GM19043 (cell line): ENCODE data around the gene HMGB1.
A peak's percentile ranks its signal among the peaks of the same experiment; 100 is the strongest.
"Not testable (repeated sequence)": the region's sequence is repeated elsewhere in the genome, so short reads cannot be mapped to it uniquely, and the experiment has no call there.

Experiments
- ATAC-seq: cut with Tn5 transposase; IDR thresholded peaks from one replicate; pipeline ENCODE4 v1.9.1; 2021; ENCODE audit warnings: low read depth; ENCODE audit not compliant: unreplicated experiment

HMGB1 gene

DNA sequence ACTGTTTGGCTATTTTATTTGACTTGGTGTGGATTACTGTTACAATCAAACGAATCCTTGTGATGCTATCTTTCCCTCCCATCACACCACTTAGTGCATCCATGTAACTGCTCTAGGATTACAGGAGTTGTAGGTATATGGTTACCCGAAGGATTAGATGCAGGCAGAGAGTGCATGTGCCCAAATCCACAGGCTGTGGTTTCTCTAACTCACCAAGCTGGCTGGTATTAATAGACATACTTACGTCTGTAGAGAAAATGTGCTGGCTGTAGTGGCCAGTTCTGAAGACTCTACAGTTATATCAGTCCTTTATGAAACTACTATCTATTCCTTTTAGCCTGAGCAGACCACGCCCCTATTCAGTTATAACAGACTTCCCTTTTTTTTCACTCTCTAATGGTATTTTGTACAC is 1.1 kb upstream of the HMGB1 start:
- no peak for ATAC-seq

DNA sequence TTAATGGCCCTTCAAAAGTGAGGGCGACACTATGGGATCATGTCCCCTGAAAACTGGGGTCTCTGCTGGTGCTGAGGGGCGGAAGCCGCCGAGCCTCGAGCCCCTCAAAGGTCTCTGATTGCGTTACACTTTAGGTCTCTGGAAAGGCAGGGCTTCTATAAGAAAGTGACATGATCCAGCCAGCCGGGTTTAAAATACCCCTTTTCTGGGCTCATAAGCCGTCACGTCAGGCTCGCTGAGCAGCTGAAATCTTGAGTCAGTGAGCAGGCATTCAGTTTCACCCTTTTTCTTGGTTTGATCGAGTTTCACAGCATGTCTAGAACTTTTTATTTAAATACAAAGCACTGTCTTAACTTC is 600 bp upstream of the HMGB1 start:
- no peak for ATAC-seq

DNA sequence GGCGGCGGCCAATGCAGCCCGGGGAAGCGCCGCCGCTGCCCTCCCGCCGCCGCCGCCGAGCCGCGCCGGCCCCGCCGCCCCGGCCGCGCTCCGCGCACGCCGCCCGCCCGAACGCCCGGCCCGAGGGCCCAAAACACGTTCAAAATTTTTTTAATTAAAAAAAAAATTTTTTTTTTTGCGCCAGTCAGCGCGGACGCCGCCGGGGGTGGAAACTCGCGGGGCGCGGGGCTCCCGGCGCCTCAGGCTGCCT is 468 bp downstream of the HMGB1 start:
- no peak for ATAC-seq

DNA sequence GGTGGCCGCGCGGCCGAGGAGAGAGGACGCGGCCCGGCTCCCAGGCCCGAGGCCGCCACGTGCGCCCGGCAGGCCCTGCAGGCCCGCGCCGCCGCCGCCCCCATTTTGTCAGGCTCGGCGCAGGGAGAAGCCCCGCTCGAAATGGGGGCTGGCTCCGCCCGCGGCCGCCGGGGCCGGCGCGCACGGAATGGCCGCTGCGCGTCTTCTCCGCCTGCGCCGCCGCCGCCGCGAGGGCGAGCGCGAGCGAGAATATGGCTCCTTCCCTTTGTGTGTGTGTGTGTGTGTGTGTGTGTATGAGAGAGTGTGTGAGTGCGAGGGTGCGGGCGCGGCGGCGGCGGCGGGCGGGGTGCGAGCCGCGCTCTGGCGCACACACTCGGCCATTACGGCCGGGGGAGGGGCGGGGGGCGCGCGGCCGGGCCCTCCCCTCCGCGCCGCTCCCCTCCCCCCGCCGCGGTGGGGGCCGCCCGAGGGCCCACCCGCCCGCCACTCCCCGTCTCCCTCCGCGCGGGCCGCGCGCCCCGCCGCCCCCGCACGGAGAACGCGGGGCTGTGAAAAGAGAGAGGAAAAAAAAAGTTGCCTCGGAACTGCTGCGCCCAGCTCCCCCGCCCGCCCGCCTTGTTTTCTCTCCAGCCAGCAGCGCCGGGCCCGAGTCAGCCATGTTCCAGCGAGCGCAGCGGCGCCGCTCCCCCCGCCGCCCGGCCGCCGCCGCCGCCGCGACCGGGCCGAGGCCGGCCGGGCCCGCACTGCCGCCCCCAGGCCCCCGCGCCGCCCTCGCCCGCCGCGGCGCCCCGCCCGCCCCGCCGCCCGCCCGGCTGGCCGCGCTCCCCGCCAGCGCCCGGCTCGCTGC is 1.0 kb downstream of the HMGB1 start:
- no peak for ATAC-seq

DNA sequence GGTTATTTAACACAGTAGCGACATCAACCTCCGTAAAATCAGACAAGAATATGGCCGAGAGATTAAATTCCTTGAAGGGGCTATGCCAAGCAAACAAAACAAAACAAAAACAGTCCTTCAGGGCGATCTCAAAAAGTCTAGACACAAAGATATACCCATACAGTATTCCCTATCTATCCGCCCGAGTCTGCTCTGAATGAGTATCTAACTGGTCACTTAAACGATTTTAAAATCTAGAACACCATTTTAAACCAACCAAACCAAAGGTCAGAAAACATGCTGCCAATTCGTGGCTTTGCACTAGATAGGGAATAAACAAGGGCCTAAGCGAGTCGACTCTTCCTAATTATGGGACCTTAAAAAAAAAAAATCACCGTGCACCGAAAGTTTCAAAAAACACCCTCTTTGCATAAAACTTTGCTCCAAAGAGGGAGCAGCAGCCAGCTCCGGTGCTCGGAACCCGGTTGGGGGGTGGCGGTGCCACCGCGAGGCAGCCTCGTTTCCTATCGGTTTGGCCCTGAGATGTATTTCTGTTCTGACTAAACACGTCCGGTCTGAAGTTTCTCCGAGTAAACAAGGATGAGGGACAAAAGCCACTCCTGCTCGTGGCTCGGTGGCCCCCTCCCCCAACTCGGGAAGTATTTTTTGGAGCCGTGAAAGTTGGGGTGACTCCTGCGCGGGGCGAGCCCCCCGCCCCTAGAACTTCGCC is 1.8 kb downstream of the HMGB1 start:
- no peak for ATAC-seq

DNA sequence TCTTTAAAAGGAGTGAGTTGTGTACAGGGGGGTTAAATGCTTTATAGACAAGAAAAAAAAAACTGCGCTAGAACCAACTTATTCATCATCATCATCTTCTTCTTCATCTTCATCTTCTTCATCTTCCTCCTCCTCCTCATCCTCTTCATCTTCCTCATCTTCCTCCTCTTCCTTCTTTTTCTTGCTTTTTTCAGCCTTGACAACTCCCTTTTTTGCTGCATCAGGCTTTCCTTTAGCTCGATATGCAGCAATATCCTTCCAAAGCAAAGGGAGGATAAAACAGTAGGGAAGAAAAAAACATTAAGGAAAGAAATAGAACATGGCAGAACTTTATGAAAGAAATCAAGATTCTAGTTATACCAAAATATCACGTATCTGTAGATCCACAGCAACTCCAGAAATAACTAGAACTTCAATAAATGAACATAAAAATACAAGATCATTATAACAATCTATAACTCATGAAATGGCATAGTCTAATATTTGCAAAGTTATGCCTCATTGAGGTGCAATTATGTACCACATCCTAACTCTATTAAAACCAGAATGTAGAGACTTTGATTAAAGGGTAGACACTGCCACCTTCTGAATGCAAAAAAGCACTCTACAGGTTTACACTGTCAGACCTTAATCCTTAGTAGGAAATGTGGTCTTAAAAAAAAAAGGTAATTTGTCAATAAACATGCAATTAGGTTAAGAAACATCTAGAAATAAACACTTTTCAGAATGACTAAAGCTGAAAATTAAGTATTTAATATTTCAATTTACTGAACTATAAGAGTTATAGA is 4.3 kb downstream of the HMGB1 start:
- not testable (repeated sequence) for ATAC-seq

DNA sequence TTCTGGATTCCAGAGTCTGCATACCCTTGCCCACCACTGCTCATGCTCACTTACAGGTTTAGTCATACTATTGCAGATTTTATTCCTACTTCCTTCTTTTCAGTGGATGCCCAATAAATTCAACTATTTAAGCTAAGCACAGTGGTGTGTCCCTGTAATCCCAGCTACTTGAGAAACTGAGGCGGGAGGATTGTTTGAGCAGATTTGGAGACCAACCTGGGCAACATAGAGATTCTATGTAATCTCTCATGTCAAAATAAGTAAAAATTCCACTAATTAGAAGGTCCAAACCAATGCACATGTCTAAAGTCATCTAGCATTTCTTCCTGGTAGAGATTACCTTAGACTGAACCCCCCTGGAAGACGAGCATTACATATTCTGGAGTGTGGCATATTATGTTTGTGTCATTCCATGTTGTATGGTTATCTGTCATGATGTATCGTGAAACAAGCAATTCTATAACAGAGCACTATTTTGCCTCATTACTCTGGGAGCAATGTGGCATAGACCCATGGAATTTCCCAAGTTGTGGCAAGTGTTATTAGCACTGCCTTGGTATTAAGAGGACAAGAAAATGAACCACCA is 8.3 kb downstream of the HMGB1 start:
- no peak for ATAC-seq

DNA sequence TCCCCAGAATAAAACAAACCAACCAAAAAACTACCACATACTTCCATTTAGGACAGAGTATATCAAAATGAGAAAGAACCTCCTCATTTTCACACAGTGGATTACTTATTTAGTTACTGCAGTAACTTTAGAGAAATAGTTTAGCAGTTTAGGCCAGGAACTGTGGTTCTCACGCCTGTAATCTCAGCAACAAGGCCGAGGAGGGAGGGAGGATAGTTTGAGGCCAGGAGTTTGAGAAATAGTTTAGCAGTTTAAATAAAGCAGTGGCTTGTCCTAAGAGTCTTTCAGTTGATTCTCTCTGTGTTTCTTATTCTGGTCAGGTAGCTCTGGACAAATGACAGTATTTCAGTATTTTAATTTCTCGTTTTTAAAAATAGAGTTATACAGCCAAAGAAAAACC is 9.4 kb downstream of the HMGB1 start:
- no peak for ATAC-seq

DNA sequence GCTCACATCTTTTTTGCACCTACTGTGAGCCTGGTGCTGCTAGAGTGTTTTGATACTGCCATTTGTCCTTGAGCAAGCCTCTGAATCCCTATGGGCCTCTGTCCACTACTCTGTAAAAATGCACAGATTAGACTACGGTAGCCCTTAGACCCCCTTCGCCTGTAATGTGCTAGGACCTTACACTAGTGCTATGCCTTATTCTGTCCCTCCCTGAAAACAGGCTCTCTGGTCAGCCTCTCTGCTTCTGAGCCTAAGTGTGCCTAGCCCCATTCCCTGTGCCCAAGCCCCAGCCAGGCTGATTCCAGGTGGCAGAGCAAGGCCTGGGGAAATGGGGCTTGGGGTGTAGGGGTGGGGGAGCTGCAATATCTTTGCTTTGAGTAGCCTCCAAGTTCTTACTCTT is 10.7 kb downstream of the HMGB1 start:
- ATAC-seq, result no peak

DNA sequence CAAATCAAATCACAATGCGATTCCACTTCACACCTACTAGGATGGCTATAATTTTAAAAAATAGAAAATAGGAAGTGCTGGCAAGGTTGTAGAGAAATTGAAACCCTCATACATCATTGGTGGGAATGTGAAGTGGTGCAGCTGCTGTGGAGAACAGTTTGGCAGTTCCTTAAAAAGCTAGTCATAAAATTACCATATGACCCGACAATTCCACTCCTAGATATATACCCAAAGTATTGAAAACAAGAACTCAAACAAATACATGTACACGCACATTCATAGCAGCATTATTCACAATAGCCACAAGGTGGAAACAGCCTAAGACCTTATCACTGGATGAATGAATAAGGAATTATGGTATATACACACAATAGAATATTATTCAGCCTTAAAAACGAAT is 12.0 kb downstream of the HMGB1 start:
- no peak for ATAC-seq

DNA sequence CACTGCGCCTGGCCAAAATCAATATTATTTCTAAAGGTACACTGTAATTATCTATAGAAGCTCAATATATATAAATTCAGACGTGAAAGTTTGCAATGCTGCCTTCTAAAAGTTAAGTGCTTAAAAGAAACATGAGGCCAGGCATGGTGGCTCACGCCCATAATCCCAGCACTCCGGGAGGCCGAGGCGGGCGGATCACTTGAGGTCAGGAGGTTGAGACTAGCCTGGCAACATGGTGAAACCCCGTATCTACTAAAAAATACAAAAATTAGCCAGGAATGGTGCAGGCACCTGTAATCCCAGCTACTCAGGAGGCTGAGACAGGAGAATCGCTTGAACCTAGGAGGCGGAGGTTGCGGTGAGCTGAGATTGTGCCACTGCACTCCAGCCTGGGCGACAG is 14.3 kb downstream of the HMGB1 start:
- not testable (repeated sequence) for ATAC-seq

DNA sequence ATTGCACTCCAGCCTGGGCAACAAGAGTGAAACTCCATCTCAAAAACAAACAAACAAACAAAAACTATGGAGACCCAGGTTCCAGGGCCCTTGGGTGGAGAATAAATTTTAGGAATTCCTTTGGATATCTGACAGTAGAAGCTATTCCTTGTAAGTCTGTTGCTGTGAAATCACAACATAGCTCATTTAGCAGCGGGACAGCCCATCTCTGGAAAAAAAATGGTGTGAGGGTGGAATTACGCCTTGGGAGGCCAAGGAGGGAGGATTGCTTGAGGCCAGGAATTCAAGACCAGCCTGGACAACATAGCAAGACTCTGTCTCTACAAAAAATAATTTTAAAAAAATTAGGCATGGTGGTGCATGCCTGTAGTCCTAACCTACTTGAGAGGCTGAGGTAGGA is 15.7 kb downstream of the HMGB1 start:
- ATAC-seq, result no peak

DNA sequence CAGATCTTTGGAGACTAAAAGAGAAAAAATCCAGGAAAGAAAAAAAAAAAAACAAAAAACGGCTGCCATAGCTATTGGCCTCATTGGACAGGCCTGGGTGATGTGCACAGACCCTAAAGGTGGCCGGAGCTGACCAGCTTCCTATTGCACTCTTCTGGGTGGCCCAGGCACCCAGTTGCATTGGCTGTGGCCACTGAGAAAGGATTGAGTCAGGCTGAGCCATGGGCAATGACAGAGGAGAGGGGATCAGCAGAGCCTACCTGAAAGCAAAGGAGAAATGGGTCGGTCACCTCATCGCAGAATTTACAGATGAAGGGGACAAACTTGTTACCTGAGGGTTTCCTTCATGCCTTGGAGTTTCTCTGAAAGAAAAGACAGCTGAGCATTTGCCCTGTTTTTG is 17.3 kb downstream of the HMGB1 start:
- no peak for ATAC-seq

DNA sequence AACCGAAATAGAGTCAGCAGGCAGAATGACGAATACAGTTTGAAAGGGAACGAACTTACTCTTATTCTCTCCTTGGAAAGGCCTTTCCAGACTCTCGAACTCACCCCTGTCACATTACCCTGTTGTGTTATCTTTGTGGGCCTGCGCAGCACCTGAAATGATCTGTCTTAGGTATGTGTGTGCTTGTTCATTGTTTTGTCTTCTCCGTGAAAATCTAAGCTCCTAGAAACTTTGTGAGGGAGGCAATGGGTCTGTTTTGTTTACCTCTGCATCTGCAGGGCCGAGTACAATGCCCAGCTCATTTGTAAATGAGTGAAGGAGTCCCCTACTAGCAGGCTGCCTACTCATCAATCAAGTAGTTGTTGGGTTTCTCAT is 19.6 kb downstream of the HMGB1 start:
- peak; percentile 0 for ATAC-seq

DNA sequence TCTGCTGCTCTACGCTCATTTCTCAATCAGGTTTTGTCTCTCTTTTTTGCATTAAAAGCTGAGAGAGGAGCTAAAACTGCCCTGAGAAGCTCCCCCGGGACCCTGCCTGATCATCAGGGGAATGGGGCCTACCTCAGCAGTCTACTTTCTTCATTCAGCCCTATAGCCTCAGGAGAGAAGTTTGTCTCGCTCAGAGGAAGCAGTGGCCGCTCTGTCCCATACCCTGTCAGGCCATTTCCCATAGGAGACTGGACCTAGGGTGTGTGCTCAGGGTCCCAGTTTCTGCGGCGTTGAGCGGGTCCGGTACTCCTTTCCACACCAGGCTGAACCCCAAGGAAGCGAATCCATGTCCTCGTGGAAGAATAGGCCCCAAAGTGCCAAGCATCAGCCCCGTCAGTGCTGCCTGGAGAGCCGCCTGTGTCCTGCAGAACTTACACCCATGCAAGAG is 21.8 kb downstream of the HMGB1 start:
- peak; percentile 41 for ATAC-seq

DNA sequence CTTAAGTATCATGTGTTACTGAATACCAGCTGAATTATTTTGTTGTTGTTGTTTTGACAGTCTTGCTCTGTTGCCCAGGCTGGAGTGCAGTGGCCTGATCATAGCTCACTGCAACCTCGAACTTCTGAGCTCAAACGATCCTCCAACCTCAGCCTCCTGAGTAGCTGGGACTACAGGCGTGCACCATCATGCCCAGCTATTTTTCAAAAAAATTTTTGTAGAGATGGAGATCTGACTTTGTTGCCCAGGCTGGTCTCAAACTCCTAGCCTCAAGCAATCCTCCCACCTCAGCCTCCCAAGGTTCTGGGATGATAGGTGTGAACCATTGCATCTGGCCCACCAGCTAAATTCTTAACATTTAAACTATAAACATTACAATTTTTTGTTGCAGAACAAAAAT is 22.2 kb downstream of the HMGB1 start:
- ATAC-seq, result not testable (repeated sequence)

DNA sequence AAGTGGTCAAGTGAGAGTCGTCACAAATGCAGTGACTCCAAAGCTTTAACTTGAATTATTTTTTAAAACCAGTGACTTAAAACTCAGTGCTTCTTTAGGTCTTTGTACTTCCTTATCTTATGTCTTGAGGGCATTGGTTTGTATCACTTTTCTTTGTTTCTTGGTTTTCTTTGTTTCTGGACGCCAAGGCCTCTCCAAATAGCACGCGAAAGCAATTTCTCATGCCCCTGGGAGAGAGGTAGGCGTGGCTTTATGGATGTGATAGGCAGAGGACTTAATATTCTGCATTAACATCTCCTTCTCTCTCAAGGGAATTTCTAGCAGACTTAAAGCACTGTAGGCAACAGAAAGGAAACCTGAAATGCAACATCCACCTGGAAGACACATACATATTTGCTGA is 22.8 kb downstream of the HMGB1 start:
- no peak for ATAC-seq

DNA sequence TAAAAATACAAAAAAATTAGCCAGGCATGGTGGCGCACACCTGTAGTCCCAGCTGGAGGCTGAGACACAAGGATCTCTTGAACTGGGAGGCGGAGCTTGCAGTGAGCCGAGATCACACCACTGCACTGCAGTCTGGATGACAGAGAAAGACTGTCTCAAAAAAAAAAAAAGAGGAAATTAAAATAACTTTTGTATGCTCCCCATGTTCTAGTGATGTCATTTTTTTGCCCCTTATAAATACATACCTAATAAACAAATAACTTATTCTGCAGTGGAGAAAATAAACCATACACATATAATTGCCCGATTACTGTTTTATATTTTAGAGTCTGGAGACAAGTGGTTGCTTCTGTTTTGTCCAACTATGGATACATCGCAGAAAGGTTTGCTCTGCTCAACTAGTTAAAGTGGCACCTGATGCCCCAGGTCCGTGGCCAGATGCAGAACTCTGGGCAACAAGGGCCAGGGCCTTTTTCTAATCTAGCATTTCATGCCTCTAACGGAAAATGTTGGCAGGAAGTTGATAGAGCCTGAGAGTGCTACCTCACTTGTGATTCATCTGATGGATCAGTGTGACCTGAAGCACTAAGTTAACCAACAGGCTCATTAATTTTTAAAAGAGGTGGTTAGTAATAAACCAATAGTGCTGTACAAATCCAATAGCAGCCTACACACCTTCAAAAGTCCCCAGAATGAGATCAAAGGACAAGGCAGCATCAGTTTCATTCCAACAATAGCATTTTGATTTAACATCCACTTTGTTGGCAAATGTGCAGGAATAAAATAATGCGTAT is 24.6 kb downstream of the HMGB1 start:
- ATAC-seq, result no peak

DNA sequence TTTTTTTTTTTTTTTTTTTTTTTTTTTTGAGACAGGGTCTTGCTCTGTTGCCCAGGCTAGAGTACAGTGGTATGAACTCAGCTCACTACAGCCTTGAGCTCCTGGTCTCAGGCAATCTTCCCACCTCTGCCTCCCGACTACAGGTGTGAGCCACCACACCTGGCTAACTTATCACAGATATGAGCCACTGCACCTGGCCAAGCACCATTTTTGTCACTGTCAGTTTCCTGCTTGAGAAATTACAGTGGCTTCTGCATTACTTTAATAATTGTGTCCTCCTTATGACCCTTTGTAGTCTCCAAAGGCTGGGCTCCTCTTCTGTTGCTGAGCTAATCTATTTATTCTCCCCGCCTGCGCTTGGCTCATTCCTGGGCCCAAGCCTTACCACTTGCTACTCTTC is 27.4 kb downstream of the HMGB1 start:
- ATAC-seq, result no peak

DNA sequence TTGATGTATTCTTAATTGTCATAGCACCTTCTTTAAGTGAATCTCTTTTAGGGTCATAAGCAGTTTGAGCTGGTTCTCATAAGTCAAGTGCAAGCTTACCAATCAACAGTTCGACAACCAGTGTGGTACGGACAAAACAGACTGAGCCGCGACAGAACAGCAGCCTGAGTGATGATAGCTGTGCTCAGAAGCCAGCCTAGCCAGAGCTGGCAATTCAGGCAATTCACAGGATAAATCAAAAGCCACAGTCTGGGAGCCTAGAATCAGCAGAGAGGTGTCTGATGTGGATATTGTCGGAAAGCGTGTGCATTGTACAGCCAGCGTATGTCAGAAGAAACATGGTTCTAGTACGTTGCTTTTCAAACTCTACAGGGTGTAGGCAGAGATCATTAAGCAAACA is 28.6 kb downstream of the HMGB1 start:
- no peak for ATAC-seq
